Esophagus (tissue), 2 donors: ENCODE results near the gene ZNF569. TPM values are rescaled to one million over a fixed set of nuclear protein-coding genes. Genes with fewer than 3 reads are reported as not detected.
A peak's percentile ranks its signal among the peaks of the same experiment; 100 is the strongest.

ENCODE experiments used
- H3K27ac ChIP-seq, 2 donors: one replicate each; pipeline ENCODE4 v1.5.1; 2013; ENCODE audit warnings: low read depth in 2 of 2, mild to moderate bottlenecking in 2 of 2, inconsistent platforms in 1 of 2, low read length in 1 of 2, moderate library complexity in 1 of 2
- H3K27me3 ChIP-seq, 2 donors: one replicate each; pipeline ENCODE4 v1.6.1; 2013; ENCODE audit warnings: low read length in 2 of 2, control low read depth in 1 of 2, mild to moderate bottlenecking in 1 of 2; ENCODE audit not compliant: insufficient read depth in 2 of 2, control insufficient read depth in 1 of 2
- H3K36me3 ChIP-seq, 2 donors: one replicate each; pipeline ENCODE4 v1.6.1; 2013; ENCODE audit warnings: low read length in 1 of 2; ENCODE audit not compliant: control insufficient read depth in 2 of 2, insufficient read depth in 2 of 2
- H3K4me1 ChIP-seq, 2 donors: one replicate each; pipeline ENCODE4 v1.6.1; 2013; ENCODE audit warnings: low read length in 1 of 2; ENCODE audit not compliant: control insufficient read depth in 2 of 2, insufficient read depth in 2 of 2
- H3K4me3 ChIP-seq, 2 donors: one replicate each; pipeline ENCODE4 v1.5.1; 2013; ENCODE audit warnings: low read length in 2 of 2, mild to moderate bottlenecking in 2 of 2, low read depth in 1 of 2, moderate library complexity in 1 of 2
- H3K9me3 ChIP-seq, 2 donors: one replicate each; pipeline ENCODE4 v1.6.1; 2013; ENCODE audit warnings: mild to moderate bottlenecking in 2 of 2, low read depth in 1 of 2, low read length in 1 of 2, moderate library complexity in 1 of 2; ENCODE audit not compliant: control insufficient read depth in 2 of 2, insufficient read depth in 1 of 2
- WGBS, 2 donors: extraction: QIAGEN DNeasy Blood & Tissue Kit; methylation state at CpG; one replicate each; pipeline ENCODE4 v1.1.7; 2013; 5-methylcytosine and 5-hydroxymethylcytosine counted together
- polyA plus RNA-seq, 2 donors: library from polyadenylated mRNA; stranded (reverse); fragments of 200-250 nt; gene quantifications; one replicate each; pipeline ENCODE4 v1.2.3, GENCODE V29; 2013
- donor health status: healthy with polysubstance abuse.
- donor health status: Bipolar disorder and iron deficiency.

Gene ZNF569
- 1 to 10 TPM in 1 of 2 donors, under 1 TPM in 1; 0.89 to 1.1 TPM for polyA plus RNA-seq

DNA sequence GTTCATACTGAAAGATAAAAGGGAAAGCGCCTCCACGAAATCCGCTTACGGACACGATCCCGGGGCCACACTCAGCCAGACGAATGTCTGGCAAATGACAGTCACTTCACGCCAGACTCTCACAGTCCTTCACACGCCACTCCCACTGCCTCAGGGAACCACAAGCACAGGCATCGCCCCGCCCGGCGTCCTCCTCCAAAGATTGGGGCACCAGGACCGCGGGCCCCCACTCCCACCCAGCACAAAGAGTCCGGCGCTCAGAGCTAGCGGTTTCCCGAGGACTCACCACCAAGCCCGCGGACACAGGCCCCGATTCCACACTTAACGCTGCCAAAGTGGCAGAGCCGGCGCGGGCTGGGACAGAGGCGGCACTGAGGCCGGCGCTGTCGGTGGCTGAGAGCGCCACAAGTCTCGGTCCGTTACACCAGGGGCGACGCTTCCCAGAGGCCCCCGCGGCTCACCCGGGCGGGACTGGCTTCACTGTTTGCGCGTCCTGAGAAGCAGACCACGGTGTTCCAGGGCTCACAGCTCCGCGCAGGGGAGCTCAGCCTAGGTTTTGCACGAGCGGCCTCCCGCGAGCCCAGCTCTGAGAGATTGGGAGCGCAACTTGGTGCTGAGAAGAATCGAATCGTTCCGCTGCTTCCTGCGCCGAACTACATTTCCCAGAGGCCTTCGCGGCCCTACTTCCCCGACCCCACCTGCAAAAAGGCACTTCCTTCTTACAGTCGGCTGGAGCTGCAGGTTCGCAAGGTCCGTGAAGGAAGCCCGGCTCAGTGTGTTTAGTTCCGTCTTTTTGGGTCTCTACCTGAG is at the start of gene ZNF569:
Gene ZNF569, minus strand, starts transcription at position 647 of the 810 bp plus-strand sequence. CDS start 22,523 bp downstream, outside the sequence.
- H3K36me3 ChIP-seq, result no peaks in the 10 kb centered on the region
- peaks cover 0 to 7% of the 10 kb centered on the region in 2 donors for H3K4me1 ChIP-seq
- peak within 1 kb of the TSS; percentile 91 to 97 for H3K27ac ChIP-seq
- H3K27me3 ChIP-seq, result no peaks in the 10 kb centered on the region
- peaks cover 0 to under 1% of the 10 kb centered on the region in 2 donors for H3K9me3 ChIP-seq
- peak within 1 kb of the TSS; percentile 77 to 86 for H3K4me3 ChIP-seq
- WGBS, 2 donors, result 0 to 1% methylated on average over 62 of the region's 62 CpGs

DNA sequence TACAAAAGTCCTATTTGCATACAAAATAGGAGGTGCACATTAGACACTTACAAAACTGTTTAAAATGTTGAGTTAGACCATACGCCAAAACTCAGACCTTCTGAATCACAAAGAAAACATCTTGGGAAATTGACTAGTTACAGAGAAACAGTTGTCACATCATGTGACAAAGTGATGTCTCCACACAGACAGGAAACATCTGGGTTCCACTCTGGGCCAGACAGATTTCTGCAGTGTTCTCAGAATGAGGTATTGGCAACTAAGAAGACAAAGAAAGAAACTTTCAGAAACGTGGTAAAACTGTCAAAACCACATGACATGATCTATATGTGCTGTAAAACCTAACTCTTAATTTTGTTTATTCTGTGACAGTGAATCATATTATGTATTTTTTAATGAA is 46.2 kb upstream of the ZNF569 start:
- H3K4me1 ChIP-seq, result no peaks in the 10 kb centered on the region
- no peak overlapping the region for H3K27ac ChIP-seq
- no peaks in the 10 kb centered on the region for H3K27me3 ChIP-seq
- WGBS, 2 donors, result 53 to 56% methylated on average over 2 of the region's 2 CpGs
- H3K9me3 ChIP-seq, result peaks cover 0 to 5% of the 10 kb centered on the region in 2 donors
- H3K4me3 ChIP-seq, result no peak overlapping the region
- peaks cover 0 to 3% of the 10 kb centered on the region in 2 donors for H3K36me3 ChIP-seq

GRCh38 chr19:37511821-37512220 is 44.6 kb upstream of the ZNF569 start:
- no peak overlapping the region for H3K27ac ChIP-seq
- H3K36me3 ChIP-seq, result no peaks in the 10 kb centered on the region
- H3K9me3 ChIP-seq, result peaks cover 0 to 3% of the 10 kb centered on the region in 2 donors
- no peak overlapping the region for H3K4me3 ChIP-seq
- no peaks in the 10 kb centered on the region for H3K4me1 ChIP-seq
- H3K27me3 ChIP-seq, result no peaks in the 10 kb centered on the region
- 96 to 100% methylated on average over 3 of the region's 3 CpGs for WGBS, 2 donors

DNA sequence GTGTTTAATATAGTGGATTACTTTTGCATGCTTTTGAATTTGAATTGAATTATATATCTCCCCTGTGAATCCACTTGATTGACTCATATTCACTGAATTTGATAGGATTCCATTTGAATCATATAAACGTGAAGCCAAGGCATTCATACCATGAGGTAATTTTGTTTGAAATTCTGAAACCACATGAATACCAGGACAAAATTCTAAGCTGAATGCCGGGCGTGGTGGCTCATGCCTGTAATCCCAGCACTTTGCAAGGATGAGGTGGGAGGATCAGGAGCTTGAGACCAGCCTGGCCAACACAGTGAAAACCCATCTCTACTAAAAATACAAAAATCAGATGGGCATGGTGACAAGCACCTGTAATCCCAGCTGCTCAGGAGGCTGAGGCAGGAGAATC is 43.9 kb upstream of the ZNF569 start:
- no peaks in the 10 kb centered on the region for H3K36me3 ChIP-seq
- 92 to 93% methylated on average over 3 of the region's 3 CpGs for WGBS, 2 donors

DNA sequence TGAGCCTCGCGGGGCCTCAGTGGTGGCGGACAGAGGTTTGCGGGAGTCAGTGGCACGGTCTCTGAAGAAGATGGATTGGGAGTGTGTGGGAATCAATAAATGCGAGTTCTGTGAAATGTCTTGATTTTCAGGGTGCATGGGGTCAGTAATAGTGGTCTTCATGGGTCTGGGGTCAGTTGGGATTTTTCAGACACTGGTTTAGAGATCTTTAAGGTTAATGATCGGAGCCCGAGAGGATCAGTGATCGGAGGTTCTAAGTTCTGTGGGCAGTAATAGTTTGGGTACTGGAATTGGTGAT is 39.9 kb upstream of the ZNF569 start:
- 2 to 3% methylated on average over 9 of the region's 9 CpGs for WGBS, 2 donors
- Histone ChIP-seq H3K36me3 (no peaks in the 10 kb centered on the region), H3K4me3 (peak overlapping the region; percentile 77 to 91), H3K27ac (peak overlapping the region; percentile 96 to 99), H3K4me1 (no peaks in the 10 kb centered on the region), H3K9me3 (peaks cover 0 to 3% of the 10 kb centered on the region in 2 donors), H3K27me3 (no peaks in the 10 kb centered on the region)

More for the DNA sequence above, 43.9 kb upstream of the ZNF569 start:
- no peaks in the 10 kb centered on the region for H3K4me1 ChIP-seq
- H3K4me3 ChIP-seq, result no peak overlapping the region
- H3K27ac ChIP-seq, result no peak overlapping the region
- peaks cover 0 to 3% of the 10 kb centered on the region in 2 donors for H3K9me3 ChIP-seq
- no peaks in the 10 kb centered on the region for H3K27me3 ChIP-seq

- no peaks in the 10 kb centered on the region for H3K36me3 ChIP-seq
- H3K27ac ChIP-seq, result peak within 1 kb of the TSS; percentile 96 to 99
- H3K4me1 ChIP-seq, result no peaks in the 10 kb centered on the region
- H3K4me3 ChIP-seq, result peak within 1 kb of the TSS; percentile 77 to 91
- no peaks in the 10 kb centered on the region for H3K27me3 ChIP-seq
- 1% methylated on average over 40 of the region's 40 CpGs for WGBS, 2 donors
- no peaks in the 10 kb centered on the region for H3K9me3 ChIP-seq
Measured at GRCh38 chr19:37506387-37507166, 39.3 kb upstream of the ZNF569 start, which contains the start of gene ZNF793. Gene ZNF793, plus strand, starts transcription at chr19:37506939. Its CDS starts 16,501 bp downstream, at chr19:37523440.

- H3K4me3 ChIP-seq, result peak overlapping the region; percentile 77 to 91
- 3 to 5% methylated on average over 12 of the region's 12 CpGs for WGBS, 2 donors
Measured at GRCh38 chr19:37505958-37506386, 38.7 kb upstream of the ZNF569 start.

GRCh38 chr19:37492213-37492612 is 25.0 kb upstream of the ZNF569 start:
- no peaks in the 10 kb centered on the region for H3K4me1 ChIP-seq
- H3K4me3 ChIP-seq, result no peak overlapping the region
- WGBS, 2 donors, result 75% methylated on average over 3 of the region's 3 CpGs
- H3K27ac ChIP-seq, result no peak overlapping the region
- H3K9me3 ChIP-seq, result peaks cover 0 to 3% of the 10 kb centered on the region in 2 donors
- no peaks in the 10 kb centered on the region for H3K27me3 ChIP-seq
- no peaks in the 10 kb centered on the region for H3K36me3 ChIP-seq

More at GRCh38 chr19:37505958-37506386, 38.7 kb upstream of the ZNF569 start:
- no peaks in the 10 kb centered on the region for H3K9me3 ChIP-seq
- H3K4me1 ChIP-seq, result no peaks in the 10 kb centered on the region
- H3K36me3 ChIP-seq, result no peaks in the 10 kb centered on the region
- no peaks in the 10 kb centered on the region for H3K27me3 ChIP-seq
- H3K27ac ChIP-seq, result peak overlapping the region; percentile 96 to 99

GRCh38 chr19:37484406-37485168 is 17.3 kb upstream of the ZNF569 start:
- Histone ChIP-seq H3K27me3 (no peaks in the 10 kb centered on the region), H3K9me3 (peaks cover 6 to 24% of the 10 kb centered on the region in 2 donors), H3K27ac (no peak overlapping the region), H3K4me3 (no peak overlapping the region), H3K4me1 (no peaks in the 10 kb centered on the region), H3K36me3 (peaks cover 8% of the 10 kb centered on the region in 2 donors)
- WGBS, 2 donors, result 96 to 98% methylated on average over 8 of the region's 8 CpGs
